CD4-positive, alpha-beta T cell (primary cell): Measurements from ENCODE around the gene CAMTA1. TPM values are rescaled to one million over a fixed set of nuclear protein-coding genes. Genes with fewer than 3 reads are reported as not detected.

Source experiments
- ATAC-seq: fragments of 200-7000 bp; cut with Tn5 transposase; one replicate; pipeline ENCODE4 v1.10.0; 2022; ENCODE audit warnings: mild to moderate bottlenecking; ENCODE audit not compliant: poor library complexity
- CTCF ChIA-PET: fragments of 350-600 bp; sonication (Branson Sonifier 250); formaldehyde crosslinking; loops from one replicate; lab custom pipeline; 2021; ENCODE audit warnings: antibody characterized with exemption, inconsistent platforms; lab: Charles Lee
- POLR2A ChIA-PET: fragments of 350-600 bp; sonication (Branson Sonifier 250); formaldehyde crosslinking; loops from one replicate; lab custom pipeline; 2021; ENCODE audit warnings: antibody characterized with exemption, inconsistent platforms; lab: Charles Lee
- DNase-seq, 14 experiments: peaks; one replicate each; pipeline ENCODE4 v3.0.0-alpha.2; 2013 to 2020; ENCODE audit warnings: mixed read lengths in 2 of 14
- H3K27ac ChIP-seq, 2 donors: one replicate each; pipeline versions ENCODE4 v1.5.1 to v1.7.0; 2013; ENCODE audit warnings: low read length in 2 of 2, low read depth in 1 of 2, mild to moderate bottlenecking in 1 of 2
- H3K27me3 ChIP-seq, 2 experiments: 1 replicate in 1 of 2; 2 replicates in 1 of 2; pipeline versions ENCODE4 v1.6.1 to v1.7.0; 2013; ENCODE audit warnings: low read length in 2 of 2, control low read depth in 1 of 2, mild to moderate bottlenecking in 1 of 2, moderate library complexity in 1 of 2; ENCODE audit not compliant: insufficient read depth in 2 of 2, control insufficient read depth in 1 of 2
- H3K36me3 ChIP-seq: one replicate; pipeline ENCODE4 v1.6.1; 2013; ENCODE audit warnings: low read length, control low read depth; ENCODE audit not compliant: insufficient read depth
- H3K4me1 ChIP-seq: one replicate; pipeline ENCODE4 v1.6.1; 2013; ENCODE audit warnings: low read length, control low read depth; ENCODE audit not compliant: insufficient read depth
- H3K4me3 ChIP-seq: one replicate; pipeline ENCODE4 v1.5.1; 2013; ENCODE audit warnings: mild to moderate bottlenecking, low read length, moderate library complexity
- H3K9me3 ChIP-seq, 2 experiments: 1 replicate in 1 of 2; 2 replicates in 1 of 2; pipeline versions ENCODE4 v1.6.1 to v1.7.0; 2013; ENCODE audit warnings: low read length in 2 of 2, mild to moderate bottlenecking in 2 of 2, control low read depth in 1 of 2, moderate library complexity in 1 of 2; ENCODE audit not compliant: control insufficient read depth in 1 of 2, insufficient read depth in 1 of 2
- H3K27ac Mint-ChIP-seq: one replicate; pipeline ENCODE4 v1.8.0; 2020; ENCODE audit warnings: mixed read lengths
- H3K27me3 Mint-ChIP-seq: one replicate; pipeline ENCODE4 v1.8.0; 2021; ENCODE audit warnings: mixed read lengths
- H3K36me3 Mint-ChIP-seq: one replicate; pipeline ENCODE4 v1.8.0; 2021; ENCODE audit warnings: low read depth, mixed read lengths
- H3K4me1 Mint-ChIP-seq: one replicate; pipeline ENCODE4 v1.8.0; 2021; ENCODE audit warnings: low read depth, mixed read lengths
- H3K4me3 Mint-ChIP-seq: one replicate; pipeline ENCODE4 v1.8.0; 2020; ENCODE audit warnings: mild to moderate bottlenecking, mixed read lengths
- H3K9me3 Mint-ChIP-seq: one replicate; pipeline ENCODE4 v1.8.0; 2020; ENCODE audit warnings: mixed read lengths
- intact Hi-C, 2 experiments: fragments of 100-400 bp; cut with DNase I in 1 of 2; cut with micrococcal nuclease in 1 of 2; formaldehyde crosslinking; loops; one replicate each; pipeline versions ENCODE4 v1.15.1 to v1.9.0; 2023 to 2025; cut with DNase I, micrococcal nuclease
- total RNA-seq, 174 experiments: library from RNA in 2 of 174; stranded (reverse) in 2 of 174; gene quantifications; one replicate each; pipeline ENCODE4 v1.2.3 and lab custom pipeline; 2021 to 2026
- TF ChIP-seq, protein P1 (sequence below): fragments of 200-600 bp; IDR thresholded peaks from one replicate; pipeline ENCODE4 v1.8.0; 2022; ENCODE audit warnings: antibody characterized with exemption, mild to moderate bottlenecking

CAMTA1 gene
- total RNA-seq, 2 experiments from 2014 or later, result 38.6 to 39.3 TPM

DNA sequence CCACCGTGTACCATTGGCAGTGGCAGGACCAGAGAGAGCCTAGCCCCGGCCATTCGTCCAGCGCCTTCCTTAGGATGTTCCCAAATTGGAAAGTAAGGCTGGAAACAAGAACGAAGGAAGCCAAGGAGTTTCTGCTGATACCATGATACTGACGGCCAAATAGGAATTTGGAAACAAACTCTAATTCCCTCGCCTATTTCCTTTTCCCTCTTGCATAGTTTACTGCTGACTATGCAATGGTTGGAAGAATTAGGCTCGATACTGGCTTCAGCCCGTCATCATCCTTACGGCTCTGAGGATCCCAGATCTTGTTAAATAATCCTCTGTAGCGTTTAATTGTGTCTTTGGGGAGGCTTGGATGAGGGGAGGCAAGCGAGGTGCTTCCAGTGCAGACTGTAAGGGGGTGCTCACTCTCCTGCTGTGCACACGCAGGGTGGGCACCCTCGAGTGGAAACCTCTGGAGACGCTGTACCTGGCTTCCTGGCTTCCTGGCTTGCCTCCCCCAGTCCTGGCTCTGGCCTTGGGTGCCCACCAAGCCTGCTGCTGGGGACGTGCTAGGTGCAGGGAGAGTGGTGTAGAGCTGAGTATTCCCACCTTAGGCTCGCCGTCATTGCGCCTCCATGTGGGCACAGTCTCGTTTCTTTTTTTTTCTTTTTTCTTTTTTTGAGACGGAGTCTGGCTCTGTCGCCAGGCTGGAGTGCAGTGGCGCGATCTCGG, 27.4 kb upstream of the CAMTA1 start:
- no peak overlapping the region for H3K4me3 ChIP-seq
- H3K9me3 ChIP-seq, result no peaks in the 10 kb centered on the region
- POLR2A ChIA-PET, result no interaction called here
- TF ChIP-seq, protein P1, sequence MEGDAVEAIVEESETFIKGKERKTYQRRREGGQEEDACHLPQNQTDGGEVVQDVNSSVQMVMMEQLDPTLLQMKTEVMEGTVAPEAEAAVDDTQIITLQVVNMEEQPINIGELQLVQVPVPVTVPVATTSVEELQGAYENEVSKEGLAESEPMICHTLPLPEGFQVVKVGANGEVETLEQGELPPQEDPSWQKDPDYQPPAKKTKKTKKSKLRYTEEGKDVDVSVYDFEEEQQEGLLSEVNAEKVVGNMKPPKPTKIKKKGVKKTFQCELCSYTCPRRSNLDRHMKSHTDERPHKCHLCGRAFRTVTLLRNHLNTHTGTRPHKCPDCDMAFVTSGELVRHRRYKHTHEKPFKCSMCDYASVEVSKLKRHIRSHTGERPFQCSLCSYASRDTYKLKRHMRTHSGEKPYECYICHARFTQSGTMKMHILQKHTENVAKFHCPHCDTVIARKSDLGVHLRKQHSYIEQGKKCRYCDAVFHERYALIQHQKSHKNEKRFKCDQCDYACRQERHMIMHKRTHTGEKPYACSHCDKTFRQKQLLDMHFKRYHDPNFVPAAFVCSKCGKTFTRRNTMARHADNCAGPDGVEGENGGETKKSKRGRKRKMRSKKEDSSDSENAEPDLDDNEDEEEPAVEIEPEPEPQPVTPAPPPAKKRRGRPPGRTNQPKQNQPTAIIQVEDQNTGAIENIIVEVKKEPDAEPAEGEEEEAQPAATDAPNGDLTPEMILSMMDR, result no peak
- Mint-ChIP-seq H3K4me3 (no peak overlapping the region), H3K4me1 (no peaks in the 10 kb centered on the region), H3K36me3 (no peaks in the 10 kb centered on the region), H3K27me3 (peaks cover 31% of the 10 kb centered on the region), H3K27ac (no peak overlapping the region), H3K9me3 (no peaks in the 10 kb centered on the region)
- ATAC-seq (no peak), DNase-seq (no peak)
- intact Hi-C loops, result no loop called here
- CTCF ChIA-PET, result interaction anchor here (0.7 kb wide), 1 partner anchor 48 kb away, joined by 4 read pairs; no protein-coding TSS in a partner anchor
- no peak overlapping the region for H3K27ac ChIP-seq
- H3K27me3 ChIP-seq, result peaks cover 0 to 3% of the 10 kb centered on the region in 2 experiments
- no peaks in the 10 kb centered on the region for H3K4me1 ChIP-seq
- H3K36me3 ChIP-seq, result no peaks in the 10 kb centered on the region

DNA sequence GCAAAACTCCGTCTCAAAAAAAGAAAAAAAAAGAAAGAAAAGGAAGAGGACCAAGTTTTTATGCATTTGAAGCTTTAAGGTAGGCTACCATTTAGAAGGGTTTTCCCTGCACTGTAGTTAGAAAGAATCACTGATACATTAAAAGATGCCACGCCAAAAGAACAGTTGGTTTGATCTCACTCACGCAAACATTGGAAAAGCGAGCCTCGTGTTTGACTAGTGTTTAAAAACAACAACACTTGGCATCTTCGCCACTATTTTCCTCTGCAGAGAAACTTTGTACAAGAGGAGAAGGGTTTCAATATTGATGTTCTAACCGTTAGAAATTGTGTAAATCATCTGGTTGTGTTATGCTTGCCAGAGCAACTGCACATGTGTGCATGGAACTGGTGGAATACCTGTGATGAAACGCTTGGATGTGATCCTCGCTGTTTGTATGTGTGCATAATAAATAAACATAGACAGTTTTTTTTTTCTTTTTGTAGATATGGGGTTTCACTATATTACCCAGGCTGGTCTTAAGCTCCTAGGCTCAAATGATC, 24.0 kb upstream of the CAMTA1 start:
- intact Hi-C loops, result no loop called here
- H3K4me1 Mint-ChIP-seq, result no peaks in the 10 kb centered on the region
- no peaks in the 10 kb centered on the region for H3K9me3 Mint-ChIP-seq
- no peaks in the 10 kb centered on the region for H3K4me1 ChIP-seq
- no peaks in the 10 kb centered on the region for H3K36me3 Mint-ChIP-seq
- ChIA-PET CTCF (no interaction called here), POLR2A (no interaction called here)
- H3K4me3 Mint-ChIP-seq, result no peak overlapping the region
- no peaks in the 10 kb centered on the region for H3K9me3 ChIP-seq
- H3K27ac Mint-ChIP-seq, result no peak overlapping the region
- peaks cover 2 to 3% of the 10 kb centered on the region in 2 experiments for H3K27me3 ChIP-seq
- H3K4me3 ChIP-seq, result no peak overlapping the region
- ATAC-seq (no peak), DNase-seq (no peak)
- H3K27me3 Mint-ChIP-seq, result peaks cover 26% of the 10 kb centered on the region
- TF ChIP-seq, protein P1, result no peak
- no peaks in the 10 kb centered on the region for H3K36me3 ChIP-seq
- H3K27ac ChIP-seq, result no peak overlapping the region

DNA sequence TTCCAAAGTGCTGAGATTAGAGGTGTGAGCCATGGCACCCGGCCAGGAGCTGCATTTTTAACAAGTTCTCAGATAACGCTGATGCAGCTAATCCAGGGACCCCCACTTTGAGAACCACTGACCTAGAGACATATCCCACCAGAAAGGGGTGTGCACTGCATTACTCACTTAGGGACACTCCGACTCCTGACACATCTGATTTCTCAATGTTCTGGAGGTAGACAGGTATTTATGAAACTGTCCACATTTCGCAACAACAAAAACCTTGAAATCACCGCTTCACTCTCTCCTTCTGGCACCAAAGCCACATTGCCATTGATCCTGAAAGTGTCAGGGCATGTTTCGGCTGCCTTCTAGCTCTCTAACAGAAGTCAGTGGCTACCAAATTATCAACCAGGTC, 23.2 kb upstream of the CAMTA1 start:
- TF ChIP-seq, protein P1, result no peak
- Mint-ChIP-seq H3K36me3 (no peaks in the 10 kb centered on the region), H3K9me3 (no peaks in the 10 kb centered on the region), H3K4me1 (no peaks in the 10 kb centered on the region), H3K4me3 (no peak overlapping the region), H3K27ac (no peak overlapping the region), H3K27me3 (peaks cover 23% of the 10 kb centered on the region)
- peaks cover 0 to 2% of the 10 kb centered on the region in 2 experiments for H3K27me3 ChIP-seq
- ATAC-seq, result no peak
- no peak for DNase-seq
- H3K9me3 ChIP-seq, result no peaks in the 10 kb centered on the region
- intact Hi-C loops, result no loop called here
- POLR2A ChIA-PET, result no interaction called here
- H3K4me3 ChIP-seq, result no peak overlapping the region
- H3K27ac ChIP-seq, result no peak overlapping the region
- CTCF ChIA-PET, result no interaction called here
- no peaks in the 10 kb centered on the region for H3K36me3 ChIP-seq
- no peaks in the 10 kb centered on the region for H3K4me1 ChIP-seq
